Measurements from ENCODE around the gene SEC24A.
"Not testable (repeated sequence)": the region's sequence is repeated elsewhere in the genome, so short reads cannot be mapped to it uniquely, and the experiment has no call there.

The SEC24A gene

DNA sequence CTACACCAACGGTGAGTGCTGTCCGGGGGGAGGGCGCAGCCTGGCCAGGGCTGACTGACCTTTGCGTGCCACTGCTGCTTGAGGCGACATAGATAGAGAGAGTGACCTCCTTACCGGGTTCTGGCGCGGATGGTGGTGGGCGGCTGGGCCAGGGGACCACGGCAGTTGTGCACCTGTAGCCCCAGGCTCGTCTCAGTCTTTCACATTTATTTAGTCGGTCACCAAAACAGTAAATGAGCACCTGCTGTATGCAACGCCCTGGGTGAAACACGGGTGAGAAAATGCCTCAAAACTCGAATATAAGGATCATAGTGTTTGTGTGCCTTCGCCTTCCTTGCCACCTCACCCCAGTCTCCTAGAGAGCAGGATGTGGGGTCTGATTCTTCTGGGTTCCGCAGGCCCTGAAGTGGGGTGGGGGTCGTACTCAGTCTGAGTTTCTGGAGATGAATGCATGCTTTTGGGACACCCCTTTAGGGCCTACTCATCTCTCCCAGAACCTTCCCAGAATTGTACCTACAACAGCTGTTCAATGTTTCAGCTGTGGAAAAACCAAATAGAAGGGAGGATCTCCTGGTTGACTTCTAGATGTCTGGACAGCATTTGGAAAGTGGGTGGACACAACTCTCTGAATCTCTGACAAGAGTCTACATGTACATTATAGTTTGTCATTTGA lies 714 bp downstream of the SEC24A start:
- Histone ChIP-seq H3K4me1 (ENCODE audit: control insufficient read depth, insufficient read depth, low read length) (no peaks in the 10 kb centered on the region), H3K4me3 (ENCODE audit: insufficient read depth, low read depth, low read length) (peak overlapping the region; percentile 71), H3K9me3 (ENCODE audit: control insufficient read depth, low read length) (no peaks in the 10 kb centered on the region), H3K27me3 (ENCODE audit: control insufficient read depth, insufficient read depth, low read length, poor library complexity, severe bottlenecking) (no peaks in the 10 kb centered on the region), H3K36me3 (ENCODE audit: control insufficient read depth, insufficient read depth, low read length) (no peaks in the 10 kb centered on the region), H3K27ac (ENCODE audit: insufficient read depth, low read depth, low read length, poor library complexity, severe bottlenecking) (peak overlapping the region; percentile 61)
- WGBS, 2 experiments = 1 to 2% methylated on average over 18 of the region's 18 CpGs

GRCh38 chr5:134650660-134651059 lies 2.1 kb downstream of the SEC24A start:
- H3K4me1 ChIP-seq (ENCODE audit: control insufficient read depth, insufficient read depth, low read length); H3K9me3 ChIP-seq (ENCODE audit: control insufficient read depth, low read length); H3K27me3 ChIP-seq (ENCODE audit: control insufficient read depth, insufficient read depth, low read length, poor library complexity, severe bottlenecking); H3K36me3 ChIP-seq (ENCODE audit: control insufficient read depth, insufficient read depth, low read length); H3K4me3 ChIP-seq (ENCODE audit: insufficient read depth, low read depth, low read length); H3K27ac ChIP-seq (ENCODE audit: insufficient read depth, low read depth, low read length, poor library complexity, severe bottlenecking): not testable (repeated sequence)
- 94 to 97% methylated on average over 5 of the region's 6 CpGs for WGBS, 2 experiments

GRCh38 chr5:134651531-134651930 lies 2.9 kb downstream of the SEC24A start:
- H3K4me3 ChIP-seq (ENCODE audit: insufficient read depth, low read depth, low read length) = no peak overlapping the region

GRCh38 chr5:134656690-134657089 lies 8.1 kb downstream of the SEC24A start:
- WGBS, 2 experiments = 87 to 94% methylated on average over 8 of the region's 8 CpGs
- no peaks in the 10 kb centered on the region for H3K4me1 ChIP-seq (ENCODE audit: control insufficient read depth, insufficient read depth, low read length)
- no peak overlapping the region for H3K27ac ChIP-seq (ENCODE audit: insufficient read depth, low read depth, low read length, poor library complexity, severe bottlenecking)
- no peaks in the 10 kb centered on the region for H3K27me3 ChIP-seq (ENCODE audit: control insufficient read depth, insufficient read depth, low read length, poor library complexity, severe bottlenecking)
- peaks cover 4% of the 10 kb centered on the region for H3K36me3 ChIP-seq (ENCODE audit: control insufficient read depth, insufficient read depth, low read length)
- no peaks in the 10 kb centered on the region for H3K9me3 ChIP-seq (ENCODE audit: control insufficient read depth, low read length)
- H3K4me3 ChIP-seq (ENCODE audit: insufficient read depth, low read depth, low read length) = no peak overlapping the region

More at GRCh38 chr5:134651531-134651930, 2.9 kb downstream of the SEC24A start:
- Histone ChIP-seq H3K9me3 (ENCODE audit: control insufficient read depth, low read length) (no peaks in the 10 kb centered on the region), H3K27me3 (ENCODE audit: control insufficient read depth, insufficient read depth, low read length, poor library complexity, severe bottlenecking) (no peaks in the 10 kb centered on the region), H3K36me3 (ENCODE audit: control insufficient read depth, insufficient read depth, low read length) (no peaks in the 10 kb centered on the region), H3K4me1 (ENCODE audit: control insufficient read depth, insufficient read depth, low read length) (no peaks in the 10 kb centered on the region), H3K27ac (ENCODE audit: insufficient read depth, low read depth, low read length, poor library complexity, severe bottlenecking) (no peak overlapping the region)
- 87 to 96% methylated on average over 1 to 2 of the region's 4 CpGs for WGBS, 2 experiments

- H3K4me1 ChIP-seq (ENCODE audit: control insufficient read depth, insufficient read depth, low read length) = no peaks in the 10 kb centered on the region
- no peak overlapping the region for H3K27ac ChIP-seq (ENCODE audit: insufficient read depth, low read depth, low read length, poor library complexity, severe bottlenecking)
- no peaks in the 10 kb centered on the region for H3K9me3 ChIP-seq (ENCODE audit: control insufficient read depth, low read length)
- H3K36me3 ChIP-seq (ENCODE audit: control insufficient read depth, insufficient read depth, low read length) = peaks cover 8% of the 10 kb centered on the region
- WGBS, 2 experiments = 91% methylated on average over 4 of the region's 4 CpGs
- no peak overlapping the region for H3K4me3 ChIP-seq (ENCODE audit: insufficient read depth, low read depth, low read length)
- H3K27me3 ChIP-seq (ENCODE audit: control insufficient read depth, insufficient read depth, low read length, poor library complexity, severe bottlenecking) = no peaks in the 10 kb centered on the region
Measured at GRCh38 chr5:134659456-134659855, 10.9 kb downstream of the SEC24A start.

GRCh38 chr5:134659922-134660321 lies 11.3 kb downstream of the SEC24A start:
- no peaks in the 10 kb centered on the region for H3K4me1 ChIP-seq (ENCODE audit: control insufficient read depth, insufficient read depth, low read length)
- peaks cover 8% of the 10 kb centered on the region for H3K36me3 ChIP-seq (ENCODE audit: control insufficient read depth, insufficient read depth, low read length)
- WGBS, 2 experiments = 95 to 97% methylated on average over 6 of the region's 6 CpGs
- no peaks in the 10 kb centered on the region for H3K9me3 ChIP-seq (ENCODE audit: control insufficient read depth, low read length)
- H3K27me3 ChIP-seq (ENCODE audit: control insufficient read depth, insufficient read depth, low read length, poor library complexity, severe bottlenecking) = no peaks in the 10 kb centered on the region
- no peak overlapping the region for H3K4me3 ChIP-seq (ENCODE audit: insufficient read depth, low read depth, low read length)
- H3K27ac ChIP-seq (ENCODE audit: insufficient read depth, low read depth, low read length, poor library complexity, severe bottlenecking) = no peak overlapping the region

- Histone ChIP-seq H3K4me3 (ENCODE audit: insufficient read depth, low read depth, low read length) (no peak overlapping the region), H3K4me1 (ENCODE audit: control insufficient read depth, insufficient read depth, low read length) (no peaks in the 10 kb centered on the region), H3K27me3 (ENCODE audit: control insufficient read depth, insufficient read depth, low read length, poor library complexity, severe bottlenecking) (no peaks in the 10 kb centered on the region), H3K27ac (ENCODE audit: insufficient read depth, low read depth, low read length, poor library complexity, severe bottlenecking) (no peak overlapping the region), H3K36me3 (ENCODE audit: control insufficient read depth, insufficient read depth, low read length) (peaks cover 8% of the 10 kb centered on the region), H3K9me3 (ENCODE audit: control insufficient read depth, low read length) (no peaks in the 10 kb centered on the region)
- 95 to 96% methylated on average over 4 of the region's 4 CpGs for whole genome bisulfite sequencing, 2 experiments
Measured at GRCh38 chr5:134662971-134663370, 14.4 kb downstream of the SEC24A start.

DNA sequence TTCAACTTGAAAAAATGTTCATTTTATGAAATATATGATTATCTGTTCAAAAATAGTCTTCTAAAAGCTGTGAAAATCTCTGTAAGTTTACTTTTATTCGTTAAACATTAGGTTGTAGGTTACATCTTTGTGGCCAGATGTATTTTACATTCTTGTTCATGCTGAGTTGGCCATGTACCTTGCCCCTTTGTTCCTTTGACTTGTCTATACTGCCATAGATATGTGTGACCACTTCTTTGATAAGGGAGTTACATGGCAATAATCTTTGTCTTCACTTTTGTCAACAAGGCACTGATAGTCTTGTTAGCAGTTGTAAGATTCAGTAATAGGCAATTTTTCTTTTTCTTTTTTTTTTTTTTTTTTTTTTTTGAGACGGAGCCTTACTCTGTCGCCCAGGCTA lies 15.9 kb downstream of the SEC24A start:
- Histone ChIP-seq H3K4me1 (ENCODE audit: control insufficient read depth, insufficient read depth, low read length) (no peaks in the 10 kb centered on the region), H3K9me3 (ENCODE audit: control insufficient read depth, low read length) (no peaks in the 10 kb centered on the region), H3K27me3 (ENCODE audit: control insufficient read depth, insufficient read depth, low read length, poor library complexity, severe bottlenecking) (no peaks in the 10 kb centered on the region), H3K4me3 (ENCODE audit: insufficient read depth, low read depth, low read length) (no peak overlapping the region), H3K36me3 (ENCODE audit: control insufficient read depth, insufficient read depth, low read length) (peaks cover 8% of the 10 kb centered on the region), H3K27ac (ENCODE audit: insufficient read depth, low read depth, low read length, poor library complexity, severe bottlenecking) (no peak overlapping the region)
- 87 to 92% methylated on average over 3 of the region's 3 CpGs for WGBS, 2 experiments

DNA sequence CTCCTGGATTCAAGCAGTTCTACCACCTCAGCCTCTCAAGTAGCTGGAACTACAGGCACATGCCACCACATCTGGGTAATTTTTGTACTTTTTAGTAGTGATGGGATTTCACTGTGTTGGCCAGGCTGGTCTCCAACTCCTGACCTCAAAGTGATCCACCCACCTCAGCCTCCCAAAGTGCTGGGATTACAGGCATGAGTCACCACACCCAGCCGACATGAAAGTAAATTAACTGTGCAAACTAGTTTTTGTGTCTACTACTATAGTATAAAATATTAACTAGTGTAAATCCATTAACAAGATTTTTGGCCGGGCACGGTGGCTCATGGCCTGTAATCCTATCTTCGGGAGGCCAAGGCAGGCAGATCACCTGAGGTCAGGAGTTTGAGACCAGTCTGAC lies 25.0 kb downstream of the SEC24A start:
- 89 to 99% methylated on average over 3 of the region's 4 CpGs for WGBS, 2 experiments
- H3K36me3 ChIP-seq (ENCODE audit: control insufficient read depth, insufficient read depth, low read length); H3K27me3 ChIP-seq (ENCODE audit: control insufficient read depth, insufficient read depth, low read length, poor library complexity, severe bottlenecking); H3K27ac ChIP-seq (ENCODE audit: insufficient read depth, low read depth, low read length, poor library complexity, severe bottlenecking); H3K4me3 ChIP-seq (ENCODE audit: insufficient read depth, low read depth, low read length); H3K4me1 ChIP-seq (ENCODE audit: control insufficient read depth, insufficient read depth, low read length); H3K9me3 ChIP-seq (ENCODE audit: control insufficient read depth, low read length): not testable (repeated sequence)

DNA sequence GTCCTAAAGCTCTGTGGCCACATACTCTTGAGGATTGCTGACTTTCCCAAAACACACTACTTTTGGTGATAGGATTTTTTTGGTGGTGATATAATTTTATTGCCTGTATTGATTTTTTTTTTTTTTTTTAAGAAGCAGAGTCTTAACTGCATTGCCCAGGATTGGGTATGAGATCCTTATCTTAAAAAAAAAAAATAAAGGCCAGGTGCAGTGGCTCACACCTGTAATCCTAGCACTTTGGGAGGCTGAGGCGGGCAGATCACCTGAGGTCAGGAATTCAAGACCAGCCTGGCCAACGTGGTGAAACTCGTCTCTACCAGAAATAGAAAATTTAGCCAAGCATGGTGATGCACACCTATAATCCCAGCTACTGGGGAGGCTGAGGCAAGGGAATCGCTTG lies 28.8 kb downstream of the SEC24A start:
- H3K4me1 ChIP-seq (ENCODE audit: control insufficient read depth, insufficient read depth, low read length); H3K27ac ChIP-seq (ENCODE audit: insufficient read depth, low read depth, low read length, poor library complexity, severe bottlenecking); H3K4me3 ChIP-seq (ENCODE audit: insufficient read depth, low read depth, low read length); H3K27me3 ChIP-seq (ENCODE audit: control insufficient read depth, insufficient read depth, low read length, poor library complexity, severe bottlenecking); H3K9me3 ChIP-seq (ENCODE audit: control insufficient read depth, low read length): not testable (repeated sequence)
- 93 to 96% methylated on average over 4 of the region's 4 CpGs for WGBS, 2 experiments
- peaks cover 13% of the 10 kb centered on the region for H3K36me3 ChIP-seq (ENCODE audit: control insufficient read depth, insufficient read depth, low read length)

GRCh38 chr5:134690144-134690543 lies 41.6 kb downstream of the SEC24A start:
- peaks cover 13% of the 10 kb centered on the region for H3K36me3 ChIP-seq (ENCODE audit: control insufficient read depth, insufficient read depth, low read length)
- 92 to 95% methylated on average over 8 of the region's 8 CpGs for WGBS, 2 experiments
- H3K27ac ChIP-seq (ENCODE audit: insufficient read depth, low read depth, low read length, poor library complexity, severe bottlenecking); H3K9me3 ChIP-seq (ENCODE audit: control insufficient read depth, low read length); H3K4me3 ChIP-seq (ENCODE audit: insufficient read depth, low read depth, low read length); H3K27me3 ChIP-seq (ENCODE audit: control insufficient read depth, insufficient read depth, low read length, poor library complexity, severe bottlenecking); H3K4me1 ChIP-seq (ENCODE audit: control insufficient read depth, insufficient read depth, low read length): not testable (repeated sequence)

Data from ectodermal cell (in vitro differentiated cells).